Activated gamma-delta T cell (primary cell): ENCODE data around the gene HDGFL2.

ENCODE experiments used
- DNase-seq: peaks from one replicate; lab custom pipeline; 2025; lab: John Stamatoyannopoulos, UW

Gene HDGFL2

DNA sequence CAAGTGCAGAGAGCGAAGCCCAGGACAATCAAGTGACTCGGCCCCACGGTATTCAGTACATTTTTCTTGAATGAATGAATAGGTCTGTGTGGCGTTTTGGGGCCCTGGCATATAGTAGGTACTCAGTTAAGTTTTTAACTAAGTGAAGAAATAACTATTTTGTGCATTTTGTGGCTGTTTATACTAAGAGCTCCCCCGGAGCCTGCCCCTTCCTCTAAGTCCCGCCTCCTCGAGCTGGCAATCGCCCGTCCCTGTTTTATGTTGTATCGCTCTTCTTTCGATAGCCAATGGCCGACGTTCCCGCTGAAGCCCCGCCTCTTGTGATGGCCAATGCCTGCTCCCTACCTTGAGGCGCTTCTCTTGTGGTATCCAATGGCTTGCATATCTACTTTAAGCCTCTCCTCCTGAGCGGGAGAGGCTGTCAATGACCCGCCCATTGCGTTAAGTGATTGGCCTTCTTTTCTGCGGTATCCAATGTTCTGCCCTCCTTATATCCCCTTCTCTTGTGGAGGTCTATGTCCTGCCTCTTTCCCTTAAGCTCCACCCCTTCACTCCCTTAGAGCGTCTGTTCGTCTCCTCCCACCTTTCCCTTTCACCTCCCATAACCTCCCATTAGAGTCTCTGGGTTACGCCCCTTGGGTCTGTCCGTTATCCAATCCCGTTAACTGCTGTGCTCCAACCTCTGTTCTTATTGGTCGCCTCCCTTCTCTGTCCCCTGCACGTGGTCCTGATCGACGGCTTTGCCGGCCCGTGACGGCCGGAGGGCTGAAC, 509 bp upstream of the HDGFL2 start:
- peak; percentile 61 for DNase-seq

- no peak for DNase-seq
Measured at GRCh38 chr19:4473011-4473762, 1.1 kb downstream of the HDGFL2 start.

GRCh38 chr19:4473763-4474513, 1.8 kb downstream of the HDGFL2 start:
- DNase-seq: no peak

DNA sequence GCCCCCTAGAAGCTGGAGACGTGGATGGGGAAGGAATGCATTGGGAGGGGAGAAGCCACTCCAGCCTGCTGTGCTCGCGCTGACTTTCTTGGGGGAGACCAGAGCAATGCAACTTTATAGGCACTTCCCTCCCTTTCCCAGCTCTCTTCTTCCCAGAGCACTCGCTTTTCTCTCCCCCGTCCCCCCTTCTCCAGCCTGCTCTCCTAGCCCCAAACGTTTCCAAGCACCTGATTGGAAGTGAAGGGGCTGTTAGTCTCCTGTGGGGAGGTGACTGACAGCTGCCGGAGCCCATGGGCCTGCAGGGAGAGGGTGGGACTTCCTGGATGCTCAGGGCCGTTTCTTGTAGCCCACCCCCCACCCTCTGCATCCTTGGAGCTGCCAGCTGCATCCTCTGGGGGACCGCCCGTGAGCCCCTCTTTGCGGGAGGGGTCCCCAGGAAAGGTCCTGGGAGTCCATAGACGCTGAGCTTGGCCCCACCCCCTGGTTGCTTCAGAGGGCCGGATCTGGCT, 2.5 kb downstream of the HDGFL2 start:
- no peak for DNase-seq

GRCh38 chr19:4477034-4477801, 5.1 kb downstream of the HDGFL2 start:
- no peak for DNase-seq

GRCh38 chr19:4482721-4483364, 10.7 kb downstream of the HDGFL2 start:
- no peak for DNase-seq

- no peak for DNase-seq
Measured at GRCh38 chr19:4483385-4483784, 11.3 kb downstream of the HDGFL2 start.

DNA sequence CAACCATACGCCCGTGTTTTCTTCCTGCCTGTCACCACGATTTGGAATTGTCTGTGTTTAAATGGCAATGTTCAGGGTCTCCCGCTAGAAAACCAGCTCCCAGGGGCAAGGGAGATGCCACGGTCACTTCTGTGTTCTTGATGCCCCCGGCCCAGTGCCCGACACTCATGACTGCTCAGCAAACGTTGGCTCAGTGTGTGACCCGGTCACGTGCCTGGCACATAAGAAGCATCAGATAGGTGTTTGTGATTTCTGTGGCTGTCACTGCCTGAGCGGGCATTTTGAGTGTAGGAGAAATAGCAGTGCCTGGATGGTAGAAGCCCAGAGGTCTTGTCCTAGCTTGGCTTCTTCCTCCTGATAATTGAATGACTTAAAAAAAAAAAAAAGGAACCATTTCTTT, 15.5 kb downstream of the HDGFL2 start:
- no peak for DNase-seq

DNA sequence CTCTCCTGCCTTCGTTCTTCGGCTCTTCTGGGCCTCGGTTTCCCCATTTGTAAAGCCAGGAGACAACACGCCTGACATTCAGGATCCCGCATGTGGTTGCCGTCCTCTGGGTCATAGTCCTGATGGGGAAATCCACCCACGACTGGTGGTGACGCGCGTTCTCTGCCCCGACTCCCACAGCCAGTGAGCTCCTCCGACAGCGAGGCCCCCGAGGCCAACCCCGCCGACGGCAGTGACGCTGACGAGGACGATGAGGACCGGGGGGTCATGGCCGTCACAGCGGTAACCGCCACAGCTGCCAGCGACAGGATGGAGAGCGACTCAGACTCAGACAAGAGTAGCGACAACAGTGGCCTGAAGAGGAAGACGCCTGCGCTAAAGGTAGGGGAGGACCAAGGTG, 16.4 kb downstream of the HDGFL2 start:
- no peak for DNase-seq

GRCh38 chr19:4491446-4491845, 19.3 kb downstream of the HDGFL2 start:
- DNase-seq: no peak

GRCh38 chr19:4492337-4493103, 20.4 kb downstream of the HDGFL2 start:
- no peak for DNase-seq

- DNase-seq: no peak
Measured at GRCh38 chr19:4493104-4493928, 21.2 kb downstream of the HDGFL2 start.

- no peak for DNase-seq
Measured at GRCh38 chr19:4493929-4494690, 22.0 kb downstream of the HDGFL2 start.

GRCh38 chr19:4494691-4495064, 22.6 kb downstream of the HDGFL2 start:
- no peak for DNase-seq

DNA sequence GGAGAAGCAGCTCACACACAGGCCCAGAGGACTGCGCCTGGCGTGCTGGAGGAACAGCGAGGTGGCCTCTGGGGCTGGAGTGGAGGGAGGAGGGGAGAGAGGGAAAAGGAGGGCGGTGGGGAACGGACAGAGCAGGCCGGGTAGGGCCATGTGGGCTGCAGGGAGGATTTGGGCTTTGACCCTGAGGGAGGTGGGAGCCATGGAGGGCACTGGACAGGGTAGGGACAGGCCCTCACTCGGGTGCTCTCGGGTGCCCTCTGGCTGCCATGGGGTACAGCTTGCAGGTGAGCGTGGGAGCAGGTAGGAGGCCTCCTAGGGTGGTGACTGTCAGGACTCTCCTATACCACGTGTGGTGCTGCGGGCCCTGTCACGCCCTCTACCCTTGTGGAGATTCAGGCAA, 23.4 kb downstream of the HDGFL2 start:
- no peak for DNase-seq

GRCh38 chr19:4496304-4496703, 24.2 kb downstream of the HDGFL2 start:
- no peak for DNase-seq

GRCh38 chr19:4497770-4498389, 25.8 kb downstream of the HDGFL2 start:
- no peak for DNase-seq

- no peak for DNase-seq
Measured at GRCh38 chr19:4498694-4499093, 26.6 kb downstream of the HDGFL2 start.
